Neural progenitor cell (in vitro differentiated cells): Measurements from ENCODE around the gene PSMB7. TPM values are rescaled to one million over a fixed set of nuclear protein-coding genes. Genes with fewer than 3 reads are reported as not detected.

Experiments
- DNase-seq: peaks from one replicate; pipeline ENCODE4 v3.0.0-alpha.2; 2016; ENCODE audit warnings: low spot score
- H2AFZ ChIP-seq: fragments of 200-600 bp; sonication (generic); replicated peaks from 2 replicates; pipeline ENCODE4 v1.6.1; 2016; ENCODE audit warnings: antibody characterized with exemption
- H3F3A ChIP-seq: fragments of 200-600 bp; sonication (generic); 2 replicates; pipeline ENCODE4 v1.6.1; 2016; ENCODE audit warnings: antibody characterized with exemption, low read depth
- H3K27ac ChIP-seq: fragments of 200-600 bp; sonication (generic); 2 replicates; pipeline ENCODE4 v1.5.1; 2016; ENCODE audit warnings: mild to moderate bottlenecking
- H3K27me3 ChIP-seq: fragments of 200-600 bp; sonication (generic); 2 replicates; pipeline ENCODE4 v1.6.1; 2016; ENCODE audit warnings: mild to moderate bottlenecking, moderate library complexity
- H3K36me3 ChIP-seq: fragments of 200-600 bp; sonication (generic); 2 replicates; pipeline ENCODE4 v1.5.1; 2016
- H3K4me1 ChIP-seq: fragments of 200-600 bp; sonication (generic); 2 replicates; pipeline ENCODE4 v1.6.1; 2016; ENCODE audit warnings: mixed run types
- H3K4me2 ChIP-seq: fragments of 200-600 bp; sonication (generic); 2 replicates; pipeline ENCODE4 v1.6.1; 2016
- H3K4me3 ChIP-seq: fragments of 200-600 bp; sonication (generic); 2 replicates; pipeline ENCODE4 v1.5.1; 2016
- H3K79me2 ChIP-seq: fragments of 200-600 bp; sonication (generic); 2 replicates; pipeline ENCODE4 v1.6.1; 2016; ENCODE audit warnings: low read depth
- H3K9ac ChIP-seq: fragments of 200-600 bp; sonication (generic); 2 replicates; pipeline ENCODE4 v1.6.1; 2016
- H3K9me3 ChIP-seq: fragments of 200-600 bp; sonication (generic); 2 replicates; pipeline ENCODE4 v1.5.1; 2016; ENCODE audit warnings: low read depth
- H4K20me1 ChIP-seq: fragments of 200-600 bp; sonication (generic); 2 replicates; pipeline ENCODE4 v1.6.1; 2016; ENCODE audit warnings: low read depth
- H3K27ac Mint-ChIP-seq: 3 replicates; pipeline ENCODE4 v1.8.0; 2021; ENCODE audit warnings: mixed read lengths
- H3K27me3 Mint-ChIP-seq: 2 replicates; pipeline ENCODE4 v1.8.0; 2022; ENCODE audit warnings: low read depth, mild to moderate bottlenecking, inconsistent platforms, moderate library complexity, mixed read lengths; ENCODE audit not compliant: insufficient read depth
- H3K36me3 Mint-ChIP-seq: 3 replicates; pipeline ENCODE4 v1.8.0; 2021; ENCODE audit warnings: mixed read lengths
- H3K4me1 Mint-ChIP-seq: 3 replicates; pipeline ENCODE4 v1.8.0; 2021; ENCODE audit warnings: mixed read lengths
- H3K4me3 Mint-ChIP-seq: 3 replicates; pipeline ENCODE4 v1.8.0; 2021; ENCODE audit warnings: mild to moderate bottlenecking, moderate library complexity, mixed read lengths
- H3K9me3 Mint-ChIP-seq: 3 replicates; pipeline ENCODE4 v1.8.0; 2020; ENCODE audit warnings: mixed read lengths
- EZH2 ChIP-seq: fragments of 200-600 bp; sonication (generic); IDR thresholded peaks from 2 replicates; pipeline ENCODE4 v1.6.1; 2017; ENCODE audit warnings: antibody characterized with exemption, mild to moderate bottlenecking, moderate library complexity
- EZH2phosphoT487 ChIP-seq: fragments of 200-600 bp; sonication (generic); IDR thresholded peaks from 2 replicates; pipeline ENCODE4 v1.6.1; 2017; ENCODE audit warnings: antibody characterized with exemption
- total RNA-seq: library from RNA; depleted of rRNA; stranded (reverse); fragments of >200 nt; gene quantifications from 2 replicates; pipeline ENCODE4 v1.2.3, GENCODE V29; 2015; ENCODE audit warnings: low replicate concordance
- TF ChIP-seq, protein P1 (sequence below): fragments of 200-600 bp; sonication (generic); IDR thresholded peaks from 2 replicates; pipeline ENCODE4 v1.5.1; 2017; ENCODE audit warnings: antibody characterized with exemption, mild to moderate bottlenecking

Gene PSMB7
- total RNA-seq, 1 donor from 2014 or later: 249 TPM

DNA sequence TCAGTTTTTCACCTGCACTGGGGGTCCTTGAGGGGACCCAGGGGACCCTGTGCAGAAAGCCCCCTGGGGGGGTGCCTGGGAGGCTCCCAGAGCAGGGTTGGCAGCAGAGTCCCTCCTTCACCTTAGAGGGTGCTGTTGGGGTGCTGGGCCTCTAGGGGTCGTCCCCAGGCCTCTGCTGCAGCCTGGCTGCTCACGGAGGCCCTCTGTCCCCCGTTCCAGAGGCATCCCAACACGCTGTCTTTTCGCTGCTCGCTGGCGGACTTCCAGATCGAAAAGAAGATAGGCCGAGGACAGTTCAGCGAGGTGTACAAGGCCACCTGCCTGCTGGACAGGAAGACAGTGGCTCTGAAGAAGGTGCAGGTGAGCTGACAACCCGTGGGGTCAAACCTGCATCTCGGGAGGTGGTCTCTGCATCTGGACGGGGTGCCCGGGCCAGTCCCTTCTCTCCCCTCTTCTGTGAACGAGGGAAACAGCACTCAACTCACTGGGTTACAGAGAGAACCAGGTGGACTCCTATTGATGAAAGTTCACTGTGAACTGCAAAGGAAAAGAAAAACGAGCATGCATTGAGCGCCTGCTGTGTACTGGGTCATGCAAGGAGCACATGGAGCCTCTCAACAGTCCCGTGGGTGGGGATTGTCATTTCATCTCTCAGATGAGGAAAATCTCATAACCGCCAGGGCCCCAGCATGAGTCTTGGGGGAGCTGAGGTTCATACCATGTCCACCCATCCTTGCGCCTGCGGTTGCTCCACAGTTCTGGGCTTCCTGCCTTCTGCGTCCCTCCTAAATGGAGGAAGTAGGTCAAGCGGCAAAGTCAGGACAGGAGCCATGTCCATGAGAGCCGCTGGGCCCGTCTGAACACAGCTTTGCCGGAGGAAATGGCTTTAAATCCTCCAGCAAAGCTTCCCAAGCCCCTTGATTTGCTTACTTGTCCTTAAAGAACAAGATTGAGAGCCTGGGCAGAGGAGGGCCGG is 102.7 kb downstream of the PSMB7 start:
- H3F3A ChIP-seq: no peaks in the 10 kb centered on the region
- no peaks in the 10 kb centered on the region for H3K9me3 ChIP-seq
- peaks cover 6% of the 10 kb centered on the region for H4K20me1 ChIP-seq
- H3K4me2 ChIP-seq: no peak overlapping the region
- Mint-ChIP-seq H3K36me3 (peaks cover 3% of the 10 kb centered on the region), H3K9me3 (no peaks in the 10 kb centered on the region), H3K27me3 (no peaks in the 10 kb centered on the region), H3K4me3 (no peak overlapping the region), H3K27ac (no peak overlapping the region), H3K4me1 (peaks cover 3% of the 10 kb centered on the region)
- no peak overlapping the region for H2AFZ ChIP-seq
- DNase-seq: peak; percentile 45
- no peaks in the 10 kb centered on the region for H3K27me3 ChIP-seq
- H3K36me3 ChIP-seq: no peaks in the 10 kb centered on the region
- H3K27ac ChIP-seq: no peak overlapping the region
- no peak for TF ChIP-seq EZH2
- TF ChIP-seq, protein P1, sequence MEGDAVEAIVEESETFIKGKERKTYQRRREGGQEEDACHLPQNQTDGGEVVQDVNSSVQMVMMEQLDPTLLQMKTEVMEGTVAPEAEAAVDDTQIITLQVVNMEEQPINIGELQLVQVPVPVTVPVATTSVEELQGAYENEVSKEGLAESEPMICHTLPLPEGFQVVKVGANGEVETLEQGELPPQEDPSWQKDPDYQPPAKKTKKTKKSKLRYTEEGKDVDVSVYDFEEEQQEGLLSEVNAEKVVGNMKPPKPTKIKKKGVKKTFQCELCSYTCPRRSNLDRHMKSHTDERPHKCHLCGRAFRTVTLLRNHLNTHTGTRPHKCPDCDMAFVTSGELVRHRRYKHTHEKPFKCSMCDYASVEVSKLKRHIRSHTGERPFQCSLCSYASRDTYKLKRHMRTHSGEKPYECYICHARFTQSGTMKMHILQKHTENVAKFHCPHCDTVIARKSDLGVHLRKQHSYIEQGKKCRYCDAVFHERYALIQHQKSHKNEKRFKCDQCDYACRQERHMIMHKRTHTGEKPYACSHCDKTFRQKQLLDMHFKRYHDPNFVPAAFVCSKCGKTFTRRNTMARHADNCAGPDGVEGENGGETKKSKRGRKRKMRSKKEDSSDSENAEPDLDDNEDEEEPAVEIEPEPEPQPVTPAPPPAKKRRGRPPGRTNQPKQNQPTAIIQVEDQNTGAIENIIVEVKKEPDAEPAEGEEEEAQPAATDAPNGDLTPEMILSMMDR: peak; percentile 50
- H3K4me1 ChIP-seq: no peaks in the 10 kb centered on the region
- no peak overlapping the region for H3K9ac ChIP-seq
- no peak overlapping the region for H3K4me3 ChIP-seq
- no peaks in the 10 kb centered on the region for H3K79me2 ChIP-seq

DNA sequence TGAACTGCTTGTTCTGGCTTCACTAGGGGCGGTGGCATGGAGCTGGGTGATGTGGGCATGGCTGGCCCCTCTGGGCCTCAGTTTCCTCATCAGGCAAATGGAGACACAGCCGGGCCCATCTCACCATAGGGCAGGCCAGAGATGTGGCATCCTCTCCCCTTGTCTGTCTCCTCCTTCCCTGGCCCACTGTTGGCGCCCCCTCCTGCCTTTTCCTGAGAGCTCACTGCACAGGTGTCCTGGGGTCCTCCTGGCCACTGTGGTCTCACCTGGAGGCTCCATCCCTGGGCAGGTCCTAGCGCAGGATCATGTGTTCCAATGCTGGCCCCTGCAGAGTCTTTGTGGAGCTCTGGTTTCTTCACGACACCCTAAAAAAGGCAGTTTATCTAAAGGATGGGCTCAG is 104.0 kb downstream of the PSMB7 start:
- no peaks in the 10 kb centered on the region for H3K9me3 Mint-ChIP-seq
- H3K4me1 Mint-ChIP-seq: peaks cover 5% of the 10 kb centered on the region
- Histone ChIP-seq H3K4me2 (no peak overlapping the region), H4K20me1 (peaks cover 14% of the 10 kb centered on the region), H3K27ac (no peak overlapping the region), H3K27me3 (no peaks in the 10 kb centered on the region), H3K36me3 (no peaks in the 10 kb centered on the region), H3K9me3 (no peaks in the 10 kb centered on the region), H3F3A (no peaks in the 10 kb centered on the region), H3K9ac (no peak overlapping the region), H3K4me3 (no peak overlapping the region), H3K79me2 (no peaks in the 10 kb centered on the region), H3K4me1 (no peaks in the 10 kb centered on the region), H2AFZ (no peak overlapping the region)
- H3K27ac Mint-ChIP-seq: no peak overlapping the region
- H3K36me3 Mint-ChIP-seq: no peaks in the 10 kb centered on the region
- no peak overlapping the region for H3K4me3 Mint-ChIP-seq
- no peaks in the 10 kb centered on the region for H3K27me3 Mint-ChIP-seq
- TF ChIP-seq, protein P1: peak; percentile 19
- TF ChIP-seq EZH2phosphoT487 (no peak), EZH2 (no peak)
- no peak for DNase-seq

DNA sequence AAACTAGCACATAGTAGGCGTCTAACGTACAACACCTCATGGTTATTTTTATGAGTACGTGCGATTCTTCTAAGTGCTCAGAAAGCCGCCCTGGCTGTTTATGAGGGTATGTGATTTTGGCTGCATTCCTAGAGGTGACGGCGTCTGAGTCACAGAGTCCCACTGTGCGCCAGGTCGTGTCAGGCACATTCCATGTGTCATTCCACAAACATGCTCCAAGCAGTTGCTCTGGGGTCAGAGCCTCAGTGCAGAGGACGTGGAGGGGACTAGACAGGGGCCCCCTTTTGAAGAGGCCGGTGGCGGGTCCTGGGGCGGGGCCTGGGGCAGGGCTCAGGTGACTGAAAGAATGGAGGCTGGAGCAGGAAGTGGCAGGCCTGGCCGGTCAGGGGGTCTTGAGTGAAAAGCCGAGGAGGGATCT is 105.6 kb downstream of the PSMB7 start:
- Histone ChIP-seq H4K20me1 (peaks cover 14% of the 10 kb centered on the region), H3K27me3 (no peaks in the 10 kb centered on the region), H3K4me1 (no peaks in the 10 kb centered on the region), H3K36me3 (no peaks in the 10 kb centered on the region), H3F3A (no peaks in the 10 kb centered on the region), H3K4me3 (no peak overlapping the region), H3K27ac (no peak overlapping the region), H2AFZ (no peak overlapping the region), H3K9me3 (no peaks in the 10 kb centered on the region), H3K9ac (no peak overlapping the region), H3K79me2 (no peaks in the 10 kb centered on the region), H3K4me2 (no peak overlapping the region)
- Mint-ChIP-seq H3K27ac (no peak overlapping the region), H3K9me3 (no peaks in the 10 kb centered on the region), H3K36me3 (no peaks in the 10 kb centered on the region), H3K4me1 (peaks cover 9% of the 10 kb centered on the region), H3K4me3 (no peak overlapping the region), H3K27me3 (peaks cover 5% of the 10 kb centered on the region)
- peak; percentile 20 for DNase-seq
- TF ChIP-seq, protein P1: no peak
- TF ChIP-seq EZH2phosphoT487: no peak
- TF ChIP-seq EZH2: no peak
